Measurements from ENCODE around the gene NAB2.

GRCh38 chr12:57042695-57043094, 46.2 kb upstream of the NAB2 start:
- no peak for TF ChIP-seq CTCF (tag by site-specific recombination; IDR thresholded peaks at IDR 0.05)
- TF ChIP-seq GLIS1 (tag by site-specific recombination; IDR thresholded peaks at IDR 0.05), result no peak
- no peak for TF ChIP-seq ZNF362 (tag by site-specific recombination; IDR thresholded peaks at IDR 0.05)
- no peak for TF ChIP-seq ZNF48 (tag by site-specific recombination; IDR thresholded peaks at IDR 0.05)
- TF ChIP-seq PRDM10 (tag by site-specific recombination; IDR thresholded peaks at IDR 0.05), result no peak
